Omental fat pad (tissue), 4 donors: ENCODE data around the gene USP9X. TPM values are rescaled to one million over a fixed set of nuclear protein-coding genes. Genes with fewer than 3 reads are reported as not detected.

ENCODE experiments used
- ATAC-seq: fragments of 150-250 bp; one replicate; pipeline ENCODE4 v1.9.1; 2016; ENCODE audit warnings: mild to moderate bottlenecking, moderate library complexity; ENCODE audit not compliant: low FRiP score
- DNase-seq: peaks from one replicate; pipeline ENCODE4 v3.0.0-alpha.2; 2019; ENCODE audit warnings: low spot score
- CTCF ChIP-seq, 3 donors: fragments of 450-650 bp; IDR thresholded peaks; one replicate each; pipeline ENCODE4 v1.5.1; 2016 to 2017; ENCODE audit warnings: antibody characterized with exemption in 3 of 3, mild to moderate bottlenecking in 3 of 3, moderate library complexity in 2 of 3
- total RNA-seq, 4 donors: library from RNA; depleted of rRNA; stranded (reverse); fragments of >200 nt; gene quantifications; one replicate each; pipeline ENCODE4 v1.1.0, GENCODE V29; 2016

USP9X gene
- total RNA-seq, 4 donors from 2014 or later: 72.4 to 160 (median 129) TPM

DNA sequence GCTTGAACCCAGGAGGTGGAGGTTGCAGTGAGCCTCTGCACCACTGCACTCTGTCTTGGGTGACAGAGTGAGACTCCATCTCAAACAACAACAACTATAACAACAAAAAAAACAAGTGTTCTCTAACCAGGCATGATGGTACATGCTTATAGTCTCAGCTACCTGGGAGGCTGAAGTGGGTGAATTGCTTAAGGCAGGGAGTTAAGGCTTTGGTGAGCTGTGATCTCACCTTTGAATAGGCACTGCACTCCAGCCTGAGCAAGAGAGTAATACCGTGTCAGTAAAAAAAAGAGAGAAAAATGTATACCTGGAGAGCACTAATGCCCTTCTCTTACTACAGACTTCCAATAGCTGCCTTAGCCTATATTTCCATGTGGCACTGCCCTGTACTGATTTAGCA is 18.9 kb upstream of the USP9X start:
- no peak for ATAC-seq
- DNase-seq: no peak
- no peak for TF ChIP-seq CTCF (IDR thresholded peaks at IDR 0.05)

DNA sequence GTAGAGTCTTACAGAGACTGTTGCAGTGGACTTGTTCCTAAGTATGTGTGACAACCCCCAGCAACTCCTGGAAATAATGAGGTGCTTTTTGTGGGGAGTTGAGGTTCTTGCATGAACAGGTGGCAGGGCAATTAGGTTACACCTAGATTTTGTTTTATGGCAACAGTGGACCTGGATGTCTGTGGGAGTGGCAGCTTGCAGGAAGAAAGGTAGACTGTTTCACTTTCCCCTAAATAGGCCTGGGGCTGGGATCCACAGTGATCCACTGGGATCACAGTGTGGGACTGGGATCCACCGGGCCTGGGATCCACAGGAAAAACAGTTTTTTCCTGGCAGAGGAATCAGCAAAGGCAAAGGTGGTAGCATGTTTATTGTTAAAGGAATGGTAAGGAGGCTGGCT is 18.3 kb upstream of the USP9X start:
- no peak for ATAC-seq
- DNase-seq: no peak
- TF ChIP-seq CTCF (IDR thresholded peaks at IDR 0.05): no peak

GRCh38 chrX:41067721-41068120 is 17.5 kb upstream of the USP9X start:
- no peak for ATAC-seq
- DNase-seq: no peak
- no peak for TF ChIP-seq CTCF (IDR thresholded peaks at IDR 0.05)

GRCh38 chrX:41076742-41077141 is 8.5 kb upstream of the USP9X start:
- no peak for TF ChIP-seq CTCF (IDR thresholded peaks at IDR 0.05)
- no peak for DNase-seq
- ATAC-seq: no peak

DNA sequence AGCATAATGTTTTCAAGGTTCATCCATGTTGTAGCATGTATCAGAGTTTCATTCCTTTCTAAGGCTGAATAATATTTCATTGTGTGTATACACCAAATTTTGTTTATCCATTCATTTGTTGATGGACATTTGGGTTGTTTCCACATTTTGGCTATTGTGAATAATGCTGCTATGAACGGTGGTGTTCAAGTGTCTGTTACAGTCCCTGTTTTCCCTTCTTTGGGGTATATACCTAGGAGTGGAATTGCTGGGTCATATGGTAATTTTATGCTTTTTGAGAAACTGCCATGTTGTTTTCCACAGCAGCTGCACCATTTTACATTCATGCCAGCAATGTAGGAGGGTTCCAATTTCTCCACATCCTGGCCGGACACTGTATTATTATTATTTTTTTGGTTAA is 3.4 kb upstream of the USP9X start:
- no peak for DNase-seq
- ATAC-seq: no peak
- TF ChIP-seq CTCF (IDR thresholded peaks at IDR 0.05): no peak

DNA sequence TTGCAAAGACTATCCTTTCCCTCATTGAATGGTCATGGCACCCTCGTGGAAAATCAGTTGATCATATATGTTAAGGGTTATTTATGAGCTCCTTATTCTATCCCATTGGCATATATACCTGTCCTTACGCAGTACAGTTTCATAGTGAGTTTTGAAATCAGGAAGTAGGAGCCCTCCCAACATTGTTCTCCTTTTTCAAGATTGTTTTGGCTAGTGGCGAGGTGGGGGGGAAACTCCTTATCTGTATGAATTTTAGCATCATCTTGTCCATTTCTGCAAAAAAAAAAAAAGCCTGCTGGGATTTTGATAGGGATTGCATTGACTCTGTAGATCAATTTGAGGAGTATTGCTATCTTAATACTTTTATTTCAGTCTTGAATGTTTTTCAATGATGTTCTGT is 2.5 kb upstream of the USP9X start:
- no peak for TF ChIP-seq CTCF (IDR thresholded peaks at IDR 0.05)
- ATAC-seq: no peak
- DNase-seq: no peak

GRCh38 chrX:41084044-41084892 is 977 bp upstream of the USP9X start:
- ATAC-seq: peak; percentile 88
- DNase-seq: peak; percentile 100
- no peak for TF ChIP-seq CTCF (IDR thresholded peaks at IDR 0.05)
